Measurements from ENCODE around the gene SULT1C2. TPM values are rescaled to one million over a fixed set of nuclear protein-coding genes. Genes with fewer than 3 reads are reported as not detected.

The SULT1C2 gene
- total RNA-seq, 1 experiment from 2014 or later: 1.6 TPM

- Histone ChIP-seq H3K4me1 (ENCODE audit: insufficient read depth, low read length) (no peaks in the 10 kb centered on the region), H3K18ac (ENCODE audit: insufficient read length, low read depth, low read length) (no peak overlapping the region), H2AK5ac (ENCODE audit: insufficient read length, low read length) (no peak overlapping the region), H3K79me2 (ENCODE audit: insufficient read depth, low read length) (no peaks in the 10 kb centered on the region), H2BK120ac (ENCODE audit: low read depth, low read length, poor library complexity, severe bottlenecking) (no peak overlapping the region), H4K91ac (ENCODE audit: insufficient read length, low read depth, low read length) (no peak overlapping the region), H2BK20ac (ENCODE audit: low read depth, low read length, poor library complexity, severe bottlenecking) (no peak overlapping the region), H2BK5ac (ENCODE audit: insufficient read length, low read length) (no peak overlapping the region), H2BK15ac (ENCODE audit: low read depth, low read length) (no peak overlapping the region), H3K14ac (ENCODE audit: insufficient read depth, low read length) (no peak overlapping the region), H3K27me3 (ENCODE audit: insufficient read depth, low read length) (no peaks in the 10 kb centered on the region), H4K5ac (ENCODE audit: insufficient read length, low read depth, low read length) (no peak overlapping the region), H2BK12ac (ENCODE audit: insufficient read length, low read depth, low read length) (no peak overlapping the region), H3K4ac (ENCODE audit: low read depth, low read length) (no peak overlapping the region), H3K4me2 (ENCODE audit: insufficient read depth, insufficient read length, low read length) (no peak overlapping the region), H2AFZ (ENCODE audit: low read length) (no peak overlapping the region), H3K9ac (ENCODE audit: extremely low read depth, insufficient read length, low read length) (no peak overlapping the region), H3K23ac (ENCODE audit: insufficient read length, low read depth, low read length) (no peak overlapping the region), H3K79me1 (ENCODE audit: insufficient read depth, low read depth, low read length, poor library complexity, severe bottlenecking) (no peaks in the 10 kb centered on the region), H3K56ac (ENCODE audit: insufficient read length, low read depth, low read length) (no peak overlapping the region), H3K23me2 (ENCODE audit: insufficient read length, low read depth, low read length, poor library complexity, severe bottlenecking) (no peaks in the 10 kb centered on the region), H4K20me1 (ENCODE audit: control insufficient read depth, insufficient read depth, insufficient read length) (no peaks in the 10 kb centered on the region), H3K27ac (ENCODE audit: insufficient read length, low read depth, low read length) (no peak overlapping the region), H4K8ac (replicated peaks; ENCODE audit: insufficient read length, low read depth, low read length) (no peak overlapping the region), H3T11ph (ENCODE audit: low read length) (no peak overlapping the region), H3K9me3 (ENCODE audit: control insufficient read depth, low read depth, low read length) (no peaks in the 10 kb centered on the region)
- Mint-ChIP-seq H3K36me3 (ENCODE audit: insufficient read depth in 1 of 3, low read depth in 3 of 3) (no peaks in the 10 kb centered on the region), H3K9me3 (no peaks in the 10 kb centered on the region), H3K27ac (no peak overlapping the region), H3K27me3 (ENCODE audit: low read depth) (peaks cover 2% of the 10 kb centered on the region), H3K4me1 (no peaks in the 10 kb centered on the region), H3K4me3 (no peak overlapping the region)
- TF ChIP-seq CTCF (conservative IDR thresholded peaks at IDR 0.05): no peak
- no CpG with 5 or more reads among the region's 1 CpG for WGBS (ENCODE audit: extremely low coverage, insufficient read length, low lambda C conversion rate)
- DNase-seq: no peak
Measured at GRCh38 chr2:108253106-108253505, 35.6 kb upstream of the SULT1C2 start.

All from H9 (cell line).